GM21526 (cell line): ENCODE measurements around the gene KCNN3.

ENCODE experiments used
- ATAC-seq: cut with Tn5 transposase; IDR thresholded peaks from one replicate; pipeline ENCODE4 v1.9.1; 2021; ENCODE audit warnings: moderate library complexity; ENCODE audit not compliant: unreplicated experiment, low FRiP score

KCNN3 gene

DNA sequence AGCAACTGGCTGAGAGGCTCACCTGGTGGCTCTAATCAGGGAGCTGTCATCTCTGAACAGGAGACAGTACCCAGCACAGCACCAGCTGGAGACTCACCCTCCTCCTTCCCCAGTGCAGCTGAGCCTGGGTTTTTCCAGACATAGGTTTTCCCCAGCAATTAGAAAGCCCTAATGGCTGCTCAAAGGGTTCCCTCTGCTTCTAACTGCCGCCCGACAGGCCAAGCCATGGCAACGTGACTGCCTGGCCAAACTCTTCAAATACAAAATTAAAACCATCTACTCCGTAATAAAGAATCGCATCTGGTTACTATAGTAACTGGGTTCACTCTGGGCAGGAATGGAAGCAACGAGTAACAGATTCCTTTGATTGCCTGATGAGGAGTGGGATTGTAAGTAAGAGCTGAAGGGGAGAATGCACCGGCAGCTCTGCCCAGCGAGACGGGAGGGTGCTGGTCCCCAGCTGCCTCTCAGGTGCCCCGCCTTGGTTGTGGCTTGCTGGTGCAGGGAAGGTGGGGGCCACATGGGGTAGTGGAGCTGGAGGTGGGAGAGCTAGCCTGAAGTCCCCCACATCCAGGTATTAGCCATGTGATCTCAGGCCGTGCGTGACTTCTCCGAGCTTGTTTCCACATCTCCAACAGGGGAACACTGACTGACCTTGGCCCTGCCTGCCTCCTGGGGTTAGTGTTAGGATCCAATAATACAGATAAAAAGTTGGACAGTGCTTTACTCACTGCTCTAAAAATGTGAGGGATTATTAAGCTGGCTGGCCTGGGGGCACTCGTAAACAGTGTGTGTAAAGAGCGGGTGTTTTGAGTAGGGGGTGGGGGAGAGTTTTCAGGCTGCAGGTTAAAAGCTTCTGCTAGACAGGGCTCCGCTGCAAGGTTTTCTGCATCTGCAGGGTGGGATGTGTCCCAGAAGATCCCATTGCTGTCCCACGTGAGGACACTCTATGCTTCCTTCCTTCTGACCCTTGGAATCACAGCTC lies 94.2 kb downstream of the KCNN3 start:
- ATAC-seq = no peak

DNA sequence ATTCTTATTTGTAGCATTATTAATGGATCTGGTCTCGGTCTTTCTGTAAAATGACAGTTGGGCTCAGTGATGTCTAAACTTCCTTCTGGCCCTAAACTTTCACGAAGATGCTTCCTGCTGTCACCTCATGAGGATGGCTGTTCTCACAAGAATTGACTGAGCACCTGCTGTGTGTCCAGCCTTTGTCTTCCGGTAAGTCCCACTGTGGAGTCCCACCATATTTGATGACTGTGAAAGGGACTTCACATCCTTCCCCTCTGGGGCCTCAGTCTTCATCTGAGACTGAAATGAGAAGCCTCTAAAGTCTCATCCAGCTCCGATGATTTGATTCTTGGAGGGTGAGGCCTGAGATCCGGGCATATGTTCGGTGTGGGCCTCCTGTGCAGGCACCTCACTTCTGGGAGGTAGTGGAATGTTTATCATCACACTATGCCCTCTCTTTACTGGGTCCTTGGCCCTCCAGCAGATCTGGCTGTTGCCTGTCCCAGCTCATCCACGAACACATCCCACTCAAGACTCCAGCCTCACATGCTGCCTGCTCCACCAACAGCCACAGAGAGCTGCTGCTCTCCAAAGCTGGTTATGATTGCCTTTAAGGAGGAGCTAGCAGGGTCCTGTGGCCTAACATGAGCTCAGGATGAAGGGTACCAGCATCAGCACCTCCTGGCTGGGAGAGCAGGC lies 95.8 kb downstream of the KCNN3 start:
- ATAC-seq = no peak

DNA sequence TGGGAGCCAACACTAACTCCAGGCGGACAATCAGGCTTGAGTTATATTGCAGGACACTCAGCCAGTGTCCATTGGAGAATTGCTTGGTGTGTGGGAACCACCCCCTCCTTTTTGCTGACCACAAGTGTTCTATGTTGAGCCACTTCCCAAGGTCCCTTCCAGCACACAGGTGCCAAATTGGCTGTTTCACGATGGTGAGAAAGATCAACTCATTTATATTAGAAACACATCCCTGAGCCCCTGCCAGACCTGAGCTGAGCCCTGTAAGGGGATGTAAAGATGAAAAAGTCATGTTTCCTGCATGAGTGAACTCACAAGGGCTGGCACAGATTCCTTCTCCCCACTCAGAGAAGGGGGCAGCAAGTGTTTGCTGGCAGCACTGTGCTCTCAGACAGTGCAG lies 96.5 kb downstream of the KCNN3 start:
- no peak for ATAC-seq

DNA sequence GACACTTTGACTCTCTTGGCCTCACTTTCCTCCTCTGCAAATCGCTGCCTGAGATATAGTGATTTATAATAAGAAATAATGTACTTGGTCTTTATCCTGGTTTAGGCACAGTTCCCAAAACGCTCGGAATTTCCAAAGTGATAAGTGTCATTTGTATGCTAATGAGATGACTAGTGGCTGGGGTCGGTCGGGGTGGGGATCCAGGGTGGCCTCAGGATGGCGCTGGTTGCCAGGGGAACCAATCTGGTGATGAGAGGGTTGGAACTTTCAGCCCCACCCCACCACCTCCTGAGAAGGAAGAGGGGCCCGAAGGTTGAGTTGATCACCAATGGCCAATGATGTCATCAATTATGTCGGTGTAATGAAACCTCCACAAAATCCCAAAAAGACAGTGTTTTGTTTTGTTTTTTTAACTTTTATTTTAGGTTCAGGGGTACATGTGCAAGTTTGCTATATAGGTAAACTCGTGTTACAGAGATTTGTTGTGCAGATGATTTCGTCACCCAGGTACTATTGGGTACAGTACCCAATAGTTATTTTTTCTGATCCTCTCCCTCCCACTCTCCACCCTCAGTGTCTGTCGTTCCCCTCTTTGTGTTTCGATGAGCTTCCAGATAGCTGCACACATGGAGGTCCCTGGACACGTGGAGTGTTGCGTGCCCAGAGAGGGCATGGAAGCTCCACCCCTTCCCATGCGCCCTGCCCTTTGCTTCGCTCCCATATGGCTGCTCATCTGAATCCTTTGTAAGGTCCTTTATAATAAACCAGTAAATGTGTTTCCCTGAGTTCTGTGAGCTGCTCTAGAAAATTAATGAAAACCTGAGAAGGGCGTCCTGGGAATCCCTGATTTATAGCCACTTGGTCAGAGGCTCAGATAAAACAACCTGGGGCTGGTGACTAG lies 97.2 kb downstream of the KCNN3 start:
- no peak for ATAC-seq

DNA sequence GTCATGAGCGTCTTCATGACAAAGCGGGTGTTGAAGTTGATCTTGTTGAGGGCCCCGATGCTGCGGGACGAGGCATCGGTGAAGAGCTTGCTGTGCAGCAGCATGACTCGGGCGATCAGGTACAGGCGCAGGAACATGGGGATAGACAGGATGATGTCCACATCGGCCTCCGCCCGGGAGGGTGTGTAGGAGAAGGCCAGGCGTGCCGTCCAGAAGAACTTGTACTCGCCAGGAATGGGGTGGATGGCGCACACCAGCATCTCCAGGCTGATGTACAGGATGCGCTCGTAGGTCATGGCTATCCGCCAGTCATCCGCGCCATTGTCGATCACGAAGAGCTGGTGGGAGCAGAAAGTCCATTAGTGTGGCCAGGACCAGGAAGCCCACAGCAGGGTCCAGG lies 98.0 kb downstream of the KCNN3 start:
- no peak for ATAC-seq

DNA sequence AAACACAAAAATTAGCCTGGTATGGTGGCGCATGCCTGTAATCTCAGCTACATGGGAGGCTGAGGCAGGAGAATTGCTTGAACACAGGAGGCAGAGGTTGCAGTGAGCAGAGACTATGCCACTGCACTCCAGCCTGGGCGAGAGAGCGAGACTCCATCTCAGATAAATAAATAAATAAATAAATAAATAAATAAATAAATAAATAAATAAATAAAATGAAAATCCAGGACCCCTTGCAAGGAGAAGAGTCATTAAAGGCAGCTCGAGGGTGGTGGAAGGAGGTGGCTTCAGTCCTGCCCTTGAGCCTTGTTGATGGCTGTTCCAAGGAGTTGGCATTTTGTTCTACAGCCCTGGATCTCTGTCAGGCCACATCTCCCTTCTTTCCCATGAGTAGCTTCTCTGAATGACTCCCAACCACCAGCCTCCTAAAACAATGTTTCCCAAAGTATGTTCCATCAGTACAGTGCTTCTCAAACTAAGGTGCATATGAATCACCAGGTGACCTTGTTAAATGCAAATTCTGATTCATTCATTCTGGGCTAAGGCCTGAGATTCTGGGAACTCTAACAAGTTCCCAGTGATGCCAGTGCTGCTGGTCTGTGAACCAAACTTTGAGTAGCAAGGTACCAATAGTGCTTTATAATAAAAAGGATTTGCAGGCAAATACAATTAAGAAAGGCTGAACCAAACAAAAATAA lies 99.0 kb downstream of the KCNN3 start:
- ATAC-seq = no peak

DNA sequence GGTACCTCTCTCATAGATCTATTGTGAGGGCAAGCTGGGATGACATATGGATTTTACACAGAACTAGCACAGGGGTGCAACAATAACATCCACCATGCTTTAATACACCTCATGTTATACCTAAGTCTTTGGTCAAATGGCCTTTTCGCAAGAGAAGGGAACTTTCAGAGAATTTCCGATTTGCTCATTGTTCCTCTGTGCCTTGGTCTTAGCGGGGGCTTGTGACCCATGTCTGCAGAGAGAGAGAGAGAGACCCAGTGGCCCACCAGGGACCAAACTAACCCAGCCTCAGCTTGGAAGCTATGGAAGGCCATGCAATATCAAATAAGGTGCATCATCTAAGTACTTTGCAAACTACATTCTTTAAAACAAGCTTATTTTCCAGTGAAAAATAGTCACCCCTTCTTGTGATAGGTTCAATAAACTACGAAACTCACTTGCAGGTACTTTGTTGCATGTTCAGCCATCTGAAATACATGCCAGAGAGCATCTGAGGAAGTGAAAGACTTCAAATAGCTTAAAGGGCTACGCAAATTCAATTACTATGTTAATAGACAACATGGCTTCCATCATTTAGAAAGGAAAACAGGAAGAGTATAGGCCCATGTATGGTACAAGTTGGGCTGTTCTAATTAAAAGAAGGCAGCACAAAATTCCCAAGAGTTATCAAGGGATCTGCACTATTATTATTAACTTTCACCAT lies 100.7 kb downstream of the KCNN3 start:
- no peak for ATAC-seq

DNA sequence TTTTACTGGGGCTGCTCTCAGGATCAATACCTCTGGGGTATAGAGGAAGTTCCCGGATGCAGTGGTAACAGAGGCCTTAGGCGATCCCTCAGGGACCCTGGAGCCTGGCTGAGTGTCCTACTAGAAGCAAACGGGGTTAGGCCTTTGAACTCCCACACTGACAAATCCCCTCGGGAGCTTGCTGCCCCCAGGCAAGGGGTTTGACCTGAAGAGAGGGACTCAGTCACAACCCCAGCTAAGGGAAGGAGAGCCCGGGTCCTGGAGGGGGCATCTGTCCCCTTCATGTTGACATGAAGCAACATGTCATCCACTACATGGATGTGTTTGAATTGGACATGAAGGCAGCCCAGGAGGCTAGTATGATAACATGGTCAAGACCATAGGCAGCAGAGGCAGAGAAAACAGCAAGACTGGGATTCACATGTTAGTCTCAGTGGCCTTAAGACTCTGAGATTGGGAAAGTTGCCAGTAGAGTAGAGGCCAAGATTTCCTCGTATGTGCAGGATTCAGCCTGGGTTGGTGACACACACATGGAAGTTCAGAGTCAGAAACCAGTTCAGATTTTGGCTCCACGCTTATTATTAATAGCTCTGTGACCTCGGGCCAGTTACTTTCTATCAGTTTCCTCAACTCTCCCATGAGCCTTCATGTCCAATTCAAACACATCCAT lies 101.5 kb downstream of the KCNN3 start:
- no peak for ATAC-seq

DNA sequence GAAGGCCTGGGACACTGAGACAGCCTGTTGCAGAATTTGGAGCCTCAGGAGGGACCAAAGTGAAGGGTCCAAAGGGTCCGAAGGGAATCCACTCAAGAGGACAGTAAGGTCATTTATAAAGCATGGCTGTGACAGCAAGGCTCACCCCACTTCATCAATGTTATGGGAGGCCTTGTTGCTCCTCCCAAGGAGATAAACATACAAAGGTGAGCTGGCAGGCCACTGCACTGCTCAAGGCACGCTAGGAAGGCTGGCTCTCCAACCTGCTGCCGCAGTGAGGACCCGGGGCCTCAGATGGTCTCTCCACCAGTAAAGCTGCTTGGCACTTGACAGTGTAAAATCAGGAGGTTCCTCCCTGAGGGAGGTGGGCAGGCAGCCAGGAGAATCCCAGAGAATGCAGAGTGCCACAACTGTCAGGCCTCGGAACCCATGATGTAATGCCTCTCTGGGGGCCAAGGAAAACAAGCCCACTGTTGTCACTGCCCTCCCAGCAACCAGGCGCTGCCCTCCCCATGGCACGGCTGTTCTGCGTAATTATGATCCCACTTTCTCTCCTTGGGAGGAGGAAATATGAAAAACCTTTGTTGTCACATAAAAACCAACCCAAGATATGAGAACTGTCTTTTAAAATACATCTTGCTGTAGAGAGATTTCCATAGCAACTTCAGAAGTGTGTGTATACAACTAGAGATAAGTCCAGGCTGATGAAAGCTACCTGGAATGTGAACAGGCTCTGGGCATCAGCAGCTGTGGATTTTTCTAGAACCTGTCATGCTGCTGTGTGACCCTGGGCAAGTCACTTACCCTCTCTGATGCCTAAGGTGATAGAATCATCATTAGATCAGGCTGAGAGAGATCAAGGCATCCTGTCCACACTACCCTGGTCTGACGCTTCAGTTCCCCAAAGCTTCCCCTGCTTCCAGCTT lies 102.5 kb downstream of the KCNN3 start:
- no peak for ATAC-seq

DNA sequence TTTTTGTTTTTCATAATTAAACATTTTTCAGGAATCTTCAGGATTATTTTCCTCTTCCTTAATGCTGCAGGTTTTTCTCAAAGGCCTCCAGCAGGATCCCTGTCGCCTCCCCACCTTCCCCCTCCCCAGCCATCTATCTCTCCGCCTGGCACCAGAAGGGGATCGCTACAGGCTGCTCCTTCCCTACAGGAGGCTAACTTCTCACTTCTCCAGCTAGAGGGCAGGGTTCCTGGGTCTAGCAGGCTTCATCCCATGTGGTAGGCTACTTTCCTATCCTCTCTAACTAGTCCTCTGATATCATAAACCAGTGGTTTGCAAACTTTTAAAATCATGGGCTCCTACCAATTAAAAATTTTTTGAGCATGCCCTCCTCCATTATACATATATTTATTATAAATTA lies 104.1 kb downstream of the KCNN3 start:
- ATAC-seq = no peak

DNA sequence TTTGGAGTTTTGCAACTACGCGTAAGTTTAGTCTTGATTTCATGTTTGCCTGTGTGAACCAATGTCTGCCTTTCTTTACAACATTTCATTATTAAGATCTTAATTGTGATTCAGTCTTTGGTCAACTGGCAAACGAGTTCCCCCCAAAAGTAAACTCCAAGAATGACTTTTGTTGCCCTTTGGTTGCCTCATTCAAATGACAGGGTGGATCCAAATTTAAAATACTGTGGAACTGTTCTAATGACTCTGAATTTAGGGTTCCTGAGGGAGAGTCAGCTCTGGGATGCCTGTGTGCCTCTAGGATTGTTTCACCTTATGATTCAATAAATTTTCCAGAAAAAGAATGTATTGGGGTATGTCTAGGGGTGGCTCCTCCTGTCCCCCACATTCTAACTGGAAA lies 105.3 kb downstream of the KCNN3 start:
- no peak for ATAC-seq

DNA sequence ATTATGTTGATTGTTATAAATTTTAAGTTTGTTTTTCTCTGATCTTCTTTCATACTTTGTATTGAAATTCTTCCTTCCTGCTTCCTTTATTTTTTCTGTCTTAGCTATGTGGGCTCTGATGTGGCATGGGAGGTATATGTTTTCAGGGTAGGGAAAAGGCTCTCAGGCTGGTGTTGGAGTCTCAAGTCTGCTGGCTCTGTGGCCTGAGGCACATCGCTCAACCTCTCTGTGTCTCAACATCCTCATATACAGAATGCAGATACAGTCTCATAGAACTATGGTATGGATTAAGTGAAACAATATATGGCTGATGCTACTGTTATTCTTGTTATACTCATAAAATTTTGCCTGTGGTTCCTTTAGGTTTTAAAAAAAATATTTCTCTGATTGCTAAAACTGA lies 105.9 kb downstream of the KCNN3 start:
- ATAC-seq = no peak

DNA sequence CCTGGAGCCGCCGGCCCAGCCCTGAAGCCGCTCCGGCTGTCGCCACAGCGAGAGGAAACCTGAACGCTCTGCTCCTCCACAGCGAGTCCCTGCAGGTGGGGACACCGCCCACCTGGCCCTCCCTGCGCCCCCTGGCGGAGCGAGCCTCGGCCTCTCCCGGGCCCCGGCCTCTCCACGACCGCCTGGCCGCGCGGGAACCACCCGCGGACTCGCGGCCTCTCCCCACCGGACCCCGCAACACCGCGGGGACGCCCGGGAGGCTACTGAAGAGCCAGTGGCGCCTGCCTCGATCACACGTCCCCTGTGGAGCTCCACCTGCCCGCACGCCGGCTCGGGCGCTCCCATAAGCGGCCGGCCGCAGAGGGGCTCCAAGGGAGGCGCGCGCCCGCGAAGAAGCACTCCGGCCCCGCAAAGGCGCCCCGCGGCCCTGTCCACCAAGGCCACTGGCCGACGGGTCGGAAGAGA lies 109.6 kb downstream of the KCNN3 start:
- ATAC-seq = no peak

DNA sequence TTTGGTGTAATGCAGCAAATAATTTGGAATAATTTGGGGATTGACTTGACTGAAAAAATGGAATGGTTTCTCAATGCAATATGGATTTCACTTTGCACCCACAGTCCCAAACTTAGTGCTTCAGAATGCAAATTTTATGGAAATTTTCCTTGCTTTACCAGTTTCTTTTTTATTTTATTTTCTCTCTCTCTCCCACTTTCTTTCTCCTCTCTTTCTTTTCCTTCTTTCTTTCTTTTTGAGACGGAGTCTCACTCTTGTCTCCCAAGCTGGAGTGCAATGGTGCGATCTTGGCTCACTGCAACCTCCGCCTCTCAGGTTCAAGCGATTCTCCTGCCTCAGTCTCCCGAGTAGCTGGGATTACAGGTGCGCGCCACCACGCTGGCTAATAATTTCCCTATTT lies 110.3 kb downstream of the KCNN3 start:
- no peak for ATAC-seq

DNA sequence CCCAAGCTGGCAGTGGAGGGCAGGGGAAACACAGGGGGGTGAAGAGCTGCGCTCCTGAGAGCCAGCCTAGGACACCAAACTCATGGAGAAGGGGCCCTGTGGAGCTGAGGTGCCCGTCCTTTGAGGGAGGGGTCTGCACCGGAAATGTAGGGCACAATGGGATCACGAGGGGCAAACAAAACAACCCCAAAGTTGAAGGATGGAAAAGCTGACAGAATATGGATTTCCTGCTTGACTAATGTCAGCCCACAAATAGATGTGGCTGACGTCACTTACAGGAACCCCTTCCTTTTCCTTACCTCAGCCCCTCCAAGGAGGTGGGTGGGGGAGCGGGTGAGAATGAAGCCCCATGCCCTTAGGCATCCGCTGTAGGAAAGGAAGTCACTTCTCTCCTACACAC lies 110.9 kb downstream of the KCNN3 start:
- no peak for ATAC-seq

DNA sequence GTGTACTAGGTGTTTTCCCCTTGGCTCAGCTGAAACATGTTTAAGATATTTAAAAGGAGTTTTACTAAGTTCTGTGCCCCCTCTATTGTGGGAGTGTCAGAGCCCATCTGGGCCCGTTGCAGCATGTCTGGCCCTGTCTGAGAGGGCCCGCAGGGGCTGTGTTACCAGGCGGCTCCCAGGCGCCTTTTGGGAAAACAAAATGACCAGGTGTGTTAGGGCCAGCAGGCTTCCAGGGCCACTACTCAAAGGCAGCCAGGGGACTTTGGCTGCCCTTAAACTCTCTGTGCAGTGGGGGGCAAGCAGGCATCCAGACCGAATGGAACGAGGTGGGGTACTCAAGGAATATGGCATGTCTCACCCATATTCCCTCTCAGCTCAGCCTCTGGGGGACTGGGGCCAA lies 111.7 kb downstream of the KCNN3 start:
- no peak for ATAC-seq

DNA sequence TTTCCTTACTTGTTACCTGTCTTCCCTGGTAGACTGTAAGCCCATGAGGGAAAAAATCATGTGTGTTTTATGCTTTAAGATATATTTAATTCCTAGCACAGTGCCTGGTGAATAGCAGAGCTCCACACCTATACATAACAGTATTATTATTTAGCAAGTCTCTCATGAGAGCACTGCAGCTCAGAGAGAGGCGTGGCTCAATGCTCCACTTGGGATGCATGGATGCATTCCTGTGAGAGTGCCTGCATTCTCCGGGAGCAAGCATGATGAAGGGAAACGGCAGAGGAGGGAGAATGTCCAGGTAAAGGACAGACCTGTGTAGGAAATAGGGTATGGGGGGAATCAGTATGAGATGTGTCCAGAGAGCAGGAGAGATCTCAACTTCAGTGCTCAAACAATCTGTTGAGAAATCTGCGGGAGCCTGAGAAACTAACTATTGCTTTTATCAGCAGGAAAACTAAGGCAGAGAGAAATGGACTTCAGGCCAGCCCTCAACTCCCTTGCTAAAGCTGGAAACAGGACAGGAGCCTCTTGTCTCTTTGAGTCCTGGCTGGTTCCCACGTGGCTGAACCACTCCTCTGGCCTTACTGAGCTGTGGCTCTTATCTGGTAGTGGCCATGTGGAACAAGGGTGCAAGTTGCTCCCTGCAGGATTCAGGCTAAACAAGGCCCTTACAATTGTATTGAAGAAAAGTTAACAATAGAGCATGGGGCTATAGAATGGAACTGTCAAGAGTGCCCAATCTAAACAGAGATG lies 113.1 kb downstream of the KCNN3 start:
- no peak for ATAC-seq
